Stimulated activated CD8-positive, alpha-beta memory T cell treated with anti-CD3 and anti-CD28 coated beads, Interleukin-7, amount 100 ng/mL, for 24 hours (primary cell): ENCODE data around the gene WNT10A.
"Not testable (repeated sequence)": the region's sequence is repeated elsewhere in the genome, so short reads cannot be mapped to it uniquely, and the experiment has no call there.

Experiments
- DNase-seq: peaks from one replicate; pipeline ENCODE4 v3.0.0-alpha.2; 2020; ENCODE audit warnings: low read depth

Gene WNT10A

GRCh38 chr2:218880102-218880858, at the start of gene WNT10A:
Gene WNT10A, plus strand, starts transcription at chr2:218880852. Its CDS starts 144 bp downstream, at chr2:218880996.
- no peak for DNase-seq

GRCh38 chr2:218831378-218831990, 49.2 kb upstream of the WNT10A start, which contains the start of gene PRKAG3:
Gene PRKAG3, minus strand, starts transcription at chr2:218831803.
- DNase-seq = no peak

GRCh38 chr2:218832081-218832480, 48.6 kb upstream of the WNT10A start:
- DNase-seq = no peak

GRCh38 chr2:218832520-218832919, 48.1 kb upstream of the WNT10A start:
- no peak for DNase-seq

GRCh38 chr2:218833023-218833609, 47.5 kb upstream of the WNT10A start:
- DNase-seq = no peak

- DNase-seq = no peak
Observed at GRCh38 chr2:218834685-218835084, 46.0 kb upstream of the WNT10A start.

- DNase-seq = no peak
Observed at GRCh38 chr2:218837495-218837894, 43.2 kb upstream of the WNT10A start.

- DNase-seq = no peak
Observed at GRCh38 chr2:218839430-218839829, 41.2 kb upstream of the WNT10A start.

GRCh38 chr2:218839888-218840287, 40.8 kb upstream of the WNT10A start:
- DNase-seq = no peak

- DNase-seq = not testable (repeated sequence)
Observed at GRCh38 chr2:218844334-218844733, 36.3 kb upstream of the WNT10A start.

- DNase-seq = not testable (repeated sequence)
Observed at GRCh38 chr2:218846963-218847362, 33.7 kb upstream of the WNT10A start.

- no peak for DNase-seq
Observed at GRCh38 chr2:218849721-218850120, 30.9 kb upstream of the WNT10A start.

- no peak for DNase-seq
Observed at GRCh38 chr2:218850796-218851195, 29.9 kb upstream of the WNT10A start.

- DNase-seq = no peak
Observed at GRCh38 chr2:218851286-218851685, 29.4 kb upstream of the WNT10A start.

- DNase-seq = peak; percentile 45
Observed at GRCh38 chr2:218852911-218853667, 27.6 kb upstream of the WNT10A start.

GRCh38 chr2:218853766-218854165, 26.9 kb upstream of the WNT10A start:
- no peak for DNase-seq

GRCh38 chr2:218854860-218855259, 25.8 kb upstream of the WNT10A start:
- DNase-seq = no peak

GRCh38 chr2:218855305-218856166, 25.1 kb upstream of the WNT10A start:
- DNase-seq = no peak

- DNase-seq = no peak
Observed at GRCh38 chr2:218856167-218856895, 24.3 kb upstream of the WNT10A start.

GRCh38 chr2:218856896-218857243, 23.8 kb upstream of the WNT10A start:
- no peak for DNase-seq
